Measurements from ENCODE around the gene SUN3. TPM values are rescaled to one million over a fixed set of nuclear protein-coding genes. Genes with fewer than 3 reads are reported as not detected.

SUN3 gene
- total and polyA plus RNA-seq, 2 donors from 2014 or later = 0.54 TPM; not detected in 1

- Histone ChIP-seq H3K9me3 (ENCODE audit: control insufficient read depth in 2 of 3, insufficient read depth in 1 of 3, low read length in 3 of 3) (no peaks in the 10 kb centered on the region), H3K27ac (ENCODE audit: low read depth in 2 of 2, low read length in 2 of 2) (no peak overlapping the region), H3K4me3 (ENCODE audit: low read length in 3 of 3) (no peak overlapping the region), H3K36me3 (ENCODE audit: control insufficient read depth in 2 of 3, insufficient read depth in 3 of 3, low read length in 3 of 3) (no peaks in the 10 kb centered on the region), H3K9ac (ENCODE audit: low read length in 3 of 3) (no peak overlapping the region), H3K27me3 (ENCODE audit: control insufficient read depth, insufficient read depth, low read length) (no peaks in the 10 kb centered on the region), H3K4me1 (ENCODE audit: control insufficient read depth in 2 of 3, insufficient read depth in 2 of 3, low read depth in 1 of 3, low read length in 3 of 3) (no peaks in the 10 kb centered on the region)
- no peak for FAIRE-seq
- intact Hi-C loops (cut with DNase I) = no loop called here
- no peak for TF ChIP-seq CTCF (IDR thresholded peaks at IDR 0.05; ENCODE audit: borderline replicate concordance, extremely low read depth, insufficient read depth)
- DNase-seq = no peak
These were observed 19.6 kb downstream of the SUN3 start for GRCh38 chr7:48009257-48009656.

GRCh38 chr7:48006866-48007265 is 22.0 kb downstream of the SUN3 start:
- Histone ChIP-seq H3K27me3 (ENCODE audit: control insufficient read depth, insufficient read depth, low read length) (no peaks in the 10 kb centered on the region), H3K9me3 (ENCODE audit: control insufficient read depth in 2 of 3, insufficient read depth in 1 of 3, low read length in 3 of 3) (no peaks in the 10 kb centered on the region), H3K36me3 (ENCODE audit: control insufficient read depth in 2 of 3, insufficient read depth in 3 of 3, low read length in 3 of 3) (no peaks in the 10 kb centered on the region), H3K4me1 (ENCODE audit: control insufficient read depth in 2 of 3, insufficient read depth in 2 of 3, low read depth in 1 of 3, low read length in 3 of 3) (no peaks in the 10 kb centered on the region), H3K27ac (ENCODE audit: low read depth in 2 of 2, low read length in 2 of 2) (no peak overlapping the region), H3K9ac (ENCODE audit: low read length in 3 of 3) (no peak overlapping the region), H3K4me3 (ENCODE audit: low read length in 3 of 3) (no peak overlapping the region)
- TF ChIP-seq CTCF (IDR thresholded peaks at IDR 0.05; ENCODE audit: borderline replicate concordance, extremely low read depth, insufficient read depth) = no peak
- FAIRE-seq (no peak), DNase-seq (no peak)
- intact Hi-C loops (cut with DNase I) = no loop called here

- no peak for DNase-seq
These were observed 24.3 kb downstream of the SUN3 start for GRCh38 chr7:48004638-48005037.

More at GRCh38 chr7:48004638-48005037, 24.3 kb downstream of the SUN3 start:
- intact Hi-C loops (cut with DNase I) = no loop called here
- Histone ChIP-seq H3K4me3 (ENCODE audit: low read length in 3 of 3) (no peak overlapping the region), H3K27me3 (ENCODE audit: control insufficient read depth, insufficient read depth, low read length) (no peaks in the 10 kb centered on the region), H3K9ac (ENCODE audit: low read length in 3 of 3) (no peak overlapping the region), H3K9me3 (ENCODE audit: control insufficient read depth in 2 of 3, insufficient read depth in 1 of 3, low read length in 3 of 3) (no peaks in the 10 kb centered on the region), H3K36me3 (ENCODE audit: control insufficient read depth in 2 of 3, insufficient read depth in 3 of 3, low read length in 3 of 3) (no peaks in the 10 kb centered on the region), H3K27ac (ENCODE audit: low read depth in 2 of 2, low read length in 2 of 2) (no peak overlapping the region), H3K4me1 (ENCODE audit: control insufficient read depth in 2 of 3, insufficient read depth in 2 of 3, low read depth in 1 of 3, low read length in 3 of 3) (no peaks in the 10 kb centered on the region)
- no peak for TF ChIP-seq CTCF (IDR thresholded peaks at IDR 0.05; ENCODE audit: borderline replicate concordance, extremely low read depth, insufficient read depth)
- no peak for FAIRE-seq
